ENCODE results near the gene MYO16. TPM values are rescaled to one million over a fixed set of nuclear protein-coding genes. Genes with fewer than 3 reads are reported as not detected.

MYO16 gene
- total and polyA plus RNA-seq, 2 donors (not counting 1 experiment from before 2014, with no cell fraction given): under 0.01 to 0.01 TPM

DNA sequence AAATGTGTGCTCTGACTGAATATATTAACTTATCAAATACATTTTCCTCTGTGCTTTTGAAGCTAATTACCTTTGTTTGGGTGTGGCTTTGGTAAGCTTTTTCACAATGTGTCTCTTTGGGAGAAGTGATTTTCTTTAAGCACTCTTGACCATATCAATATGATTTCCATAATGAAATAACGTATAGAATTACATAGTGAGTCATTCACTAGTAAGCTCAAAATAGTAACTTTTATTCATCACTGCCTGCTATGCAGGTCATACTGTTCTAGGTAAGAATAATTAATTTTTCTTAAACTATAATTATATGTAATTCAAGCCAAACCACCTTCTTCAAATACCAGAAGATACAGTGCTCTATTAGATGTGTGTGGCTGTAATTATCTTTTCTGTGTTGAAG, 480.7 kb downstream of the MYO16 start:
- H3K9ac ChIP-seq (ENCODE audit: insufficient read depth, low read length): no peak overlapping the region
- no peak overlapping the region for H3K27ac ChIP-seq (ENCODE audit: insufficient read depth, low read length)
- H3K4me3 ChIP-seq (replicated peaks in 1 of 4; ENCODE audit: control extremely low read depth in 1 of 4, insufficient read depth in 1 of 4, low read depth in 3 of 4, low read length in 4 of 4): no peak overlapping the region
- H4K20me1 ChIP-seq (ENCODE audit: control insufficient read depth, extremely low read depth, insufficient read depth, low read length): no peaks in the 10 kb centered on the region
- no peak for DNase-seq (ENCODE audit: low read depth in 2 of 2)
- no peaks in the 10 kb centered on the region for H3K4me1 ChIP-seq (ENCODE audit: control insufficient read depth, extremely low read depth, insufficient read depth, low read length)
- no peaks in the 10 kb centered on the region for H3K9me3 ChIP-seq (ENCODE audit: control insufficient read depth, insufficient read depth, low read depth, low read length)
- no peaks in the 10 kb centered on the region for H3K27me3 ChIP-seq (ENCODE audit: control insufficient read depth, insufficient read depth, low read length)
- TF ChIP-seq EZH2 (IDR thresholded peaks at IDR 0.05; ENCODE audit: low read length, missing control alignments): no peak
- TF ChIP-seq, protein P1, sequence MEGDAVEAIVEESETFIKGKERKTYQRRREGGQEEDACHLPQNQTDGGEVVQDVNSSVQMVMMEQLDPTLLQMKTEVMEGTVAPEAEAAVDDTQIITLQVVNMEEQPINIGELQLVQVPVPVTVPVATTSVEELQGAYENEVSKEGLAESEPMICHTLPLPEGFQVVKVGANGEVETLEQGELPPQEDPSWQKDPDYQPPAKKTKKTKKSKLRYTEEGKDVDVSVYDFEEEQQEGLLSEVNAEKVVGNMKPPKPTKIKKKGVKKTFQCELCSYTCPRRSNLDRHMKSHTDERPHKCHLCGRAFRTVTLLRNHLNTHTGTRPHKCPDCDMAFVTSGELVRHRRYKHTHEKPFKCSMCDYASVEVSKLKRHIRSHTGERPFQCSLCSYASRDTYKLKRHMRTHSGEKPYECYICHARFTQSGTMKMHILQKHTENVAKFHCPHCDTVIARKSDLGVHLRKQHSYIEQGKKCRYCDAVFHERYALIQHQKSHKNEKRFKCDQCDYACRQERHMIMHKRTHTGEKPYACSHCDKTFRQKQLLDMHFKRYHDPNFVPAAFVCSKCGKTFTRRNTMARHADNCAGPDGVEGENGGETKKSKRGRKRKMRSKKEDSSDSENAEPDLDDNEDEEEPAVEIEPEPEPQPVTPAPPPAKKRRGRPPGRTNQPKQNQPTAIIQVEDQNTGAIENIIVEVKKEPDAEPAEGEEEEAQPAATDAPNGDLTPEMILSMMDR (conservative IDR thresholded peaks at IDR 0.05 in 1 of 2, IDR thresholded peaks at IDR 0.05 in 1 of 2; ENCODE audit: low read depth in 1 of 2, low read length in 2 of 2): no peak
- no peak overlapping the region for H3K4me2 ChIP-seq (ENCODE audit: extremely low read depth, insufficient read depth, low read length)
- no peaks in the 10 kb centered on the region for H3K36me3 ChIP-seq (ENCODE audit: control insufficient read depth, insufficient read depth, low read length)
- no peaks in the 10 kb centered on the region for H3K79me2 ChIP-seq (ENCODE audit: control insufficient read depth, insufficient read depth, low read length)
- H2AFZ ChIP-seq (ENCODE audit: low read length): no peak overlapping the region

DNA sequence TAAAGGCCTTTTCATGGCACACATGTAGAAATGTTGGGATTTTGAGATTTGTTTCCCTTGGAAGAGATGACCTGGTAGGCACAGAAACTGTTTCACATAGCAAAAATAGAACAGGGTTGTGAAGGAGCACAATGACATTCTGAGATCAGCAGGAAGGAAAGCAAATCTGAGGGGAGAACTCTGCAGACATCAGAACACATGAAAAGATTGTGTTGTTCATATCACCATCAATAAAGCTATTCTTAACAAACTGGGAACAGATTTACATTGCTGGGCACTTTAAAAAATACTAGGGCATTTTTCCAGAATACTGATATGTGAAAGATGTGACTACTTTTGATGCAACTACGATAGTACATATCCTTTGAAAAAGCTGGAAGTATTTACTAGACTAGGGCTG, 481.7 kb downstream of the MYO16 start:
- Histone ChIP-seq H3K36me3 (ENCODE audit: control insufficient read depth, insufficient read depth, low read length) (no peaks in the 10 kb centered on the region), H2AFZ (ENCODE audit: low read length) (no peak overlapping the region), H3K4me1 (ENCODE audit: control insufficient read depth, extremely low read depth, insufficient read depth, low read length) (no peaks in the 10 kb centered on the region), H3K4me2 (ENCODE audit: extremely low read depth, insufficient read depth, low read length) (no peak overlapping the region), H3K27ac (ENCODE audit: insufficient read depth, low read length) (no peak overlapping the region), H3K9ac (ENCODE audit: insufficient read depth, low read length) (no peak overlapping the region), H3K79me2 (ENCODE audit: control insufficient read depth, insufficient read depth, low read length) (no peaks in the 10 kb centered on the region), H3K9me3 (ENCODE audit: control insufficient read depth, insufficient read depth, low read depth, low read length) (no peaks in the 10 kb centered on the region), H3K27me3 (ENCODE audit: control insufficient read depth, insufficient read depth, low read length) (no peaks in the 10 kb centered on the region), H3K4me3 (replicated peaks in 1 of 4; ENCODE audit: control extremely low read depth in 1 of 4, insufficient read depth in 1 of 4, low read depth in 3 of 4, low read length in 4 of 4) (no peak overlapping the region), H4K20me1 (ENCODE audit: control insufficient read depth, extremely low read depth, insufficient read depth, low read length) (no peaks in the 10 kb centered on the region)
- no peak for TF ChIP-seq EZH2 (IDR thresholded peaks at IDR 0.05; ENCODE audit: low read length, missing control alignments)
- TF ChIP-seq, protein P1 (conservative IDR thresholded peaks at IDR 0.05 in 1 of 2, IDR thresholded peaks at IDR 0.05 in 1 of 2; ENCODE audit: low read depth in 1 of 2, low read length in 2 of 2): no peak
- no peak for DNase-seq (ENCODE audit: low read depth in 2 of 2)

DNA sequence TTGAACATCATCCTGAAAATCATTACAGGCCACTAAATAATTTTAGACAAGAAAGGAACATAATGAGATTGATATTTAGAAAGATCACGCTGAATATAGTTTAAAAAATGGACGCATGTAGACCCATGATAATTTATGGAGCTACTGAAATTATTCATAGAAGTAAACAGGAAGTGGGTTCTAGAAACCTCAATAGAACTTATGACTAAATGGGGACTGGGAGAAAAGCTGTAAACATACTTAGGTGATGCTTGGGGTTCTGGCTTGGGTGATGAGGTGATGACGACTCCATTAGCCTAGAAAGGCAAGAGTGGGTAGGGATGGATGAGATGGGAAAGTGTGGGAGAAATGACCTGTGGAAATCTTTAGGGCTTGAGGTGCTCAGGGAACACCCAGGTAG, 484.0 kb downstream of the MYO16 start:
- Histone ChIP-seq H3K4me3 (replicated peaks in 1 of 4; ENCODE audit: control extremely low read depth in 1 of 4, insufficient read depth in 1 of 4, low read depth in 3 of 4, low read length in 4 of 4) (no peak overlapping the region), H3K27ac (ENCODE audit: insufficient read depth, low read length) (no peak overlapping the region), H3K79me2 (ENCODE audit: control insufficient read depth, insufficient read depth, low read length) (no peaks in the 10 kb centered on the region), H3K4me1 (ENCODE audit: control insufficient read depth, extremely low read depth, insufficient read depth, low read length) (no peaks in the 10 kb centered on the region), H3K27me3 (ENCODE audit: control insufficient read depth, insufficient read depth, low read length) (no peaks in the 10 kb centered on the region), H3K9me3 (ENCODE audit: control insufficient read depth, insufficient read depth, low read depth, low read length) (no peaks in the 10 kb centered on the region), H4K20me1 (ENCODE audit: control insufficient read depth, extremely low read depth, insufficient read depth, low read length) (no peaks in the 10 kb centered on the region), H3K4me2 (ENCODE audit: extremely low read depth, insufficient read depth, low read length) (no peak overlapping the region), H2AFZ (ENCODE audit: low read length) (no peak overlapping the region), H3K36me3 (ENCODE audit: control insufficient read depth, insufficient read depth, low read length) (no peaks in the 10 kb centered on the region), H3K9ac (ENCODE audit: insufficient read depth, low read length) (no peak overlapping the region)
- DNase-seq (ENCODE audit: low read depth in 2 of 2): no peak
- TF ChIP-seq, protein P1 (conservative IDR thresholded peaks at IDR 0.05 in 1 of 2, IDR thresholded peaks at IDR 0.05 in 1 of 2; ENCODE audit: low read depth in 1 of 2, low read length in 2 of 2): no peak
- no peak for TF ChIP-seq EZH2 (IDR thresholded peaks at IDR 0.05; ENCODE audit: low read length, missing control alignments)
